Suppressor macrophage treated with lipopolysaccharide for 4 hours (primary cell): ENCODE data around the gene MAFG.

Source experiments
- DNase-seq: peaks from one replicate; pipeline ENCODE4 v3.0.0-alpha.2; 2020

Gene MAFG

GRCh38 chr17:81927653-81928543, at the start of gene MAFG:
Gene MAFG (minus strand): TSS chr17:81927735. CDS start chr17:81923185, 4,550 bp downstream.
- DNase-seq = peak; percentile 98

- DNase-seq = peak; percentile 16
Observed at GRCh38 chr17:81976332-81977210, 49.0 kb upstream of the MAFG start.

GRCh38 chr17:81973432-81973831, 45.9 kb upstream of the MAFG start:
- DNase-seq = no peak

- DNase-seq = no peak
Observed at GRCh38 chr17:81968850-81969812, 41.6 kb upstream of the MAFG start.

- no peak for DNase-seq
Observed at GRCh38 chr17:81968396-81968745, 40.8 kb upstream of the MAFG start.

GRCh38 chr17:81967533-81968395, 40.2 kb upstream of the MAFG start:
- peak; percentile 79 for DNase-seq

GRCh38 chr17:81967244-81967532, 39.7 kb upstream of the MAFG start:
- no peak for DNase-seq

- DNase-seq = no peak
Observed at GRCh38 chr17:81966343-81967243, 39.1 kb upstream of the MAFG start.

- no peak for DNase-seq
Observed at GRCh38 chr17:81964081-81964849, 36.7 kb upstream of the MAFG start.

- no peak for DNase-seq
Observed at GRCh38 chr17:81962499-81963441, 35.2 kb upstream of the MAFG start.

- no peak for DNase-seq
Observed at GRCh38 chr17:81961521-81962498, 34.3 kb upstream of the MAFG start.

- peak; percentile 27 for DNase-seq
Observed at GRCh38 chr17:81961087-81961511, 33.6 kb upstream of the MAFG start, which contains the start of gene NOTUM. Gene NOTUM (minus strand): TSS chr17:81961187. CDS start chr17:81960909, 278 bp downstream.

GRCh38 chr17:81960130-81960958, 32.8 kb upstream of the MAFG start:
- DNase-seq = no peak

- peak; percentile 86 for DNase-seq
Observed at GRCh38 chr17:81959362-81960129, 32.0 kb upstream of the MAFG start.

- no peak for DNase-seq
Observed at GRCh38 chr17:81958633-81959342, 31.3 kb upstream of the MAFG start.
